CD4-positive, alpha-beta T cell treated with Interleukin-4 for 4 hours (primary cell): ENCODE measurements around the gene PARVB.

Source experiments
- DNase-seq: peaks from one replicate; pipeline ENCODE4 v3.0.0-alpha.2; 2020

The PARVB gene

DNA sequence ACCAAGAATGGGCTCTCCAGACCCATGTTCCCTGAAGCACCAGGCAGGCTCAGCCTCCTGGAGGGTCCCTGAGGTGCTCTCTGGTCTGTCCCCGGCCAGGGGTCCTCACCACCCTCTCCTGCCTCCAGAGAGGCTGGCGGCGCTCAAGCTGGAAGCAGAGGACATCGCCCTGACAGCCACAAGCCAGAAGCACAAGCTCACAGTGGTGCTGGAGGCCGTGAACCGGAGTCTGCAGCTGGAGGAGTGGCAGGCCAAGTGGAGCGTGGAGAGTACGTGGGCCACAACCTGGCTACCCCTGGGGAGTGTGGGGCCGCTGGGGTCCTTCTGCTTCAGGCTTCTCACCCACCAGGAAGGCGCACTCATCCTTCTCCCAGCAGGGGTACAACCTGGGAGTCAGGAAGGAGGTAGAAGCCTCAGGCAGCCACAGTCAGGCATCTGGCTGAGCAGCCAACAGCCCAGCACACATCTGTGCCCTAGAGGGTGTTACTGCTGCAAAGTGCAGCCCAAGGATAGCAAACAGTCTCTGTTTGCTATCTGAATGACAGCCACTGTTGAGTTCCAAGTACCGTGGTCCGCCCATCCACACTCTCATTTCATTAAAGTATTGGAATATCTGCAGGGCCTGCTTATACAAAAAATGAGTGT is 165.0 kb downstream of the PARVB start:
- no peak for DNase-seq

DNA sequence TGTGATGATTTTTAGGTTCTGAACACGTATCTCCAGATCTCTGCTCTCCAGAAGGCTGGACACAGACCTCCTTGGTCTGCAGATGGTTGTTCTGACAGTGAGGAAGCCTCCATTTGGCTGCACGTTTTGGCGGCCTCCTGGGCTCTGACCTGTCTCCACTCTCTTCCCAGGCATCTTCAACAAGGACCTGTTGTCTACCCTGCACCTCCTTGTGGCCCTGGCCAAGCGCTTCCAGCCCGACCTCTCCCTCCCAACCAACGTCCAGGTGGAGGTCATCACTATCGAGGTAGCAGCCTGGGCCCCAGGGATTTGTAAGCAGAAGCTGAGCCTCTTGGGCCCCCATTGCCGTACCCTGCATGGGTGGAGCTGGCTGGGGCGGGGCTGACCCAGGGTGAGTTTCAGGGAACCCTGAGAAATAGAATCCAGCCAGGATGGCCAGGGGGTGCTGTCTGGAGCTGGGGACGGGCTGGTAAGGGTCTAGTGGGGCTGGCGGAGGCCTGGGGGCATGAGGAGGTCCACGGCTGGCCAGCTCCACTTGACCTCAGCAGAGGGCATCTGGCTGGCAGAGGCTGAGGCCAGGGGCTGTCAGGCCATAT is 166.4 kb downstream of the PARVB start:
- DNase-seq: no peak

DNA sequence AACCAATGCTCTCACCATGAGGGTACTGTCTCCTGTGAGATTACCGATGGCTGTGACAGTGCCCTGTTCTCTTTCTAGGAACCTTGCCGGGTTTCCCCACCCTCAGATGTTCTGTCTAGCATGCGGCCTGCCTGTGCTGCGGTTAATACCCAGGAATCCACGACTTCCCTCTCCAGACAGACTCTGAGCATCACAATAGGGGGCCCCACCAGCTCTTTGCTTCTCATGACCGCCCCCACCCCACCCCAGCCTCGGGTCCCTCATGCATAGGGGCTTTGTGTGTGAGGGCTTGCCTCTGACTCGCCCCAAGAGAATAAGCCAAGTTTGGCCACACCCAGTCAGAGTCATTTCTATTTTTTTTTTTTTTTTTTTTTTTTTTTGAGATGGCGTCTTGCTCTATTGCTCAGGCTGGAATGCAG is 166.9 kb downstream of the PARVB start:
- peak; percentile 70 for DNase-seq

DNA sequence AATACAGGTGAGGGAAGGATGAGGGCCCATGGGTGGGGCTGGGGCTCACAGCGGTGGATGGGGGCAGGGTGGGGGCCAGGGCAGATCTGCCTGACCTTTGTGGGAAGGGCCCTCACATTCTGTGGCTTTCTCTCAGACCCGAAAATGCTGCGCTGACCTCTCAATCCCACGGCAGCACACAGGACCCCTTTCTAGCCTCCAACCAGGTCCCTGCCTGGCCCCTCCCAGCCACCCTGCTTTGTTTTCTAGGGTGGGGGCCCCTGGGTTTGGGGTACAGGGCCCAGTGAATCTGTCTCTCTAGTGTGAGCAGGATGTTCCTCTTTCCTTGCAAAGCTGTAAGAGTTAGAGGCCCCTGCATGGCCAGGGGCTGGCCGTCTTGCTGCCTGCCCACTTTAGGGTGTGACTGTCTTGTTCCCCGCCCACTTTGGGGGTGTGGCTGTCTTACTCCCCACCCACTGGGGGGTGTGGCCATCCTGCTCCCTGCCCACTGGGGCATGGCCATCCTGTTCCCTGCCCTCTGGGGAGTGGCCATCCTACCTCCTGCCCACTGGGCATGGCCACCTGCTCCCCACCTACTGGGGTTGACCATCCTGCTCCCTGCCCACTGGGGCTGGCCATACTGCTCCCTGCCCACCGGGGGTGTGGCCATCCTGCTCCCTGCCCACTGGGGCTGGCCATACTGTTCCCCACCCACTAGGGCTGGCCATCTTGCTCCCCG is 168.2 kb downstream of the PARVB start:
- DNase-seq: no peak

DNA sequence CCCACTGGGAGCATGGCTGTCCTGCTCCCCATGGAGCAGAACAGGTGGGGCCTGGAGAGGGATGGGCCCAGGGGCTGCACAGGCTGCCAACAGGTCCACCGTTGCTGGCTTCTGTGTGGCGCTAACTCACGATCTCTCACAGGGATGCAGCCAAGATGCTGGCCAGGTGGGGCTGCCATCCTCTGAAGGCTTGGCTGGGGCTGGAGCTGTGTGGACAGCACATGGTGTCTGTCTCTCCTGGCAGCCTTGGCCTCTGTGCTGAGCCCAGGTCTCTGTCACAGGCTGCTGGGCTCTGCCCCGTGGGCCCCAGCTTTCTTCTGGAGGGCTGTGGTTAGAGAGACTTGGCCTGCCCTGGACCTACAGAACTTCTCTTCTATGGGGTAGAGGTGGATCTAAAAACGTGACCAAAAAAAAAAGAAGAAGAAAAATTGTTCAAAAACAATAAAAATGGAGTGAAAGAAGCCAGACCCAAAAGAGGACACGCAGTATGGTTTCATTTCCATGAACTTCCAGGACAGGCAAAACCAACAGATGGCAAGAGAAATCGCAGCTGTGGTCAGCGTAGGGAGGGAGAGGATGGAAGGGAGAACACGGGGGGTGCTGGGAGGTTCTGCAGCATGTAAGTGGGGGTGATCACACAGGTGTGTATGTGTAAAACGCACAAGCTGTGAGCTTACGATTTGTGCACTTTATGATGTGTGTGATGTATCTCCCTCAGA is 168.9 kb downstream of the PARVB start:
- no peak for DNase-seq

DNA sequence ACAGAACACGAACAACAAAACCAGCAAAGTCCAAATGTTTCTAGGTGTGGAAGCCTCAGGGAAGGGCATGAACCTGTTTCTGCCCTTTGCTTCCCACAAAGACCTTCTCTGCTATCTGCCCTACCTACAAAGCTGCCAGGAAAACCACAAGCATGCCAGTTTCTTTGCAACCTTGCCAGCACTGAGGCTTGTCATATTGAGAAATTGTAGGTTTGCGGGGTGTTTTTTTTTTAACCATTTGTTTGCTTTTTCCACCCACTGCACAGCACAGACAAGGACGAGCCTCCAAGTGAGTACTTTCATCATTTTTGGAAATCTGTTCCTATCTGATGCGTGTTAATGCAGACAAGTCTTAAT is 169.4 kb downstream of the PARVB start:
- no peak for DNase-seq

DNA sequence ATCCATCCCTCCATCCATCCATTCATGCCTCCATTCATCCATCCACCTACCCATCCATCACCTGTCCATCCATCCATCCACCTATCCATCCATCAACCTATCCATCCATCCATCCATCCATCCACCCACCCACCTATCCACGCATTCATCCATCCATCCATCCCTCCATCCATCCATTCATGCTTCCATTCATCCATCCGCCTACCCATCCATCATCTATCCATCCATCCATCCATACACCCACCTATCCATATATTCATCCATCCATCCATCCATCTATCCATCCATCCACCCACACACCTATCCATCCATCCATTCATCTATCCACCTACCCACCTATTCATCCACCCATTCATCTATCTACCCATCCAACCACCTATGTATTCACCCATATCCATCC is 170.5 kb downstream of the PARVB start:
- DNase-seq: no peak

DNA sequence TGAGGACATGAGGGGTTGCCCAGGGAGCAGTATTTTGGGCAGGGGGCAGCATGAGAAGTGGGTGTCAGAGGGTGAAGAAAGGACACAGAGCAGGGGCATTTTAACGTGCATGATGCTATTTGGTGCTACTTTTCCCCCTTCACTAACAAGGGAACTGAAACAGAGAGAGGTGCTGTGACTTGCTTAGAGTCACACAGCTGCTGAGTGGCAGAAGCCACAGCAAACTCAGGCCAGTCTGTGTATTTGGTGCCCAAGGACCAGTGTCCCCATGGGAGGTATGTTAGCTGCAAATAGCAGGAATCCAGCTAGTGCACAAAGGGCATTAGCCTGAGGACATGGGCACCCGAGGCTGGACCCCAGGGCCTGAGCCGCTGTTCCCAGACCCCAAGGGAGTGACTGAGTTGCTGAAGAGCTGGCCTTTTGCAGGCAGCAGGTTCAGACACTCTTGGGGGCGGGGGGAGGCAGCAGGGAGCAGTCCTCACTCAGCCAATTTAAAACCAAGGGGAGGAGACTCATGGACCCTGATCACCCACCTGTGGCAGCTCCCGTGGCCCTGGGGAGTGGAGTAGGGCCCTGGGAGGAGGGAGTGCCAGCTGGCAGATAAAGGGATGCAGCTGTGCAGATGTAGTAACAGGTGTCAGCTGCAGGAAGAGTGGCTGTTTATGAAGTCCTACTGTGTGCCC is 171.2 kb downstream of the PARVB start:
- no peak for DNase-seq

DNA sequence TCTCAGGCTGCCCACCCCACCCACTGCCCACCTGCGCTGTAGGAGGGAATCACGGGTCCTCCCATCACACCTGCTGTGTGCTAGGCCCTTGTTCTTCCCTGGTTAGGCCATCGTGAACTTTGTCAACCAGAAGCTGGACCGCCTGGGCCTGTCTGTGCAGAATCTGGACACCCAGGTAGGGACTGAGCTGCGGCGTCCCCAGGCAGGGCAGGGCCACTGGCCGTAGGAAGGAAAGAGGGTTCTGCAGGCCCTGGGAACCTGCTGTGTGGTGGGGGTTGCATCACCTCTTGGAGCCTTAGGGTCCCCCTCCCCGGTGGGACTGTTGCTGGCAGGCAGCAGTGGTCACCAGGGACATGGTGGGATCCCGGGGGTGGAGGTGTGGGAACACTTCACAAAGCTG is 172.1 kb downstream of the PARVB start:
- DNase-seq: no peak

DNA sequence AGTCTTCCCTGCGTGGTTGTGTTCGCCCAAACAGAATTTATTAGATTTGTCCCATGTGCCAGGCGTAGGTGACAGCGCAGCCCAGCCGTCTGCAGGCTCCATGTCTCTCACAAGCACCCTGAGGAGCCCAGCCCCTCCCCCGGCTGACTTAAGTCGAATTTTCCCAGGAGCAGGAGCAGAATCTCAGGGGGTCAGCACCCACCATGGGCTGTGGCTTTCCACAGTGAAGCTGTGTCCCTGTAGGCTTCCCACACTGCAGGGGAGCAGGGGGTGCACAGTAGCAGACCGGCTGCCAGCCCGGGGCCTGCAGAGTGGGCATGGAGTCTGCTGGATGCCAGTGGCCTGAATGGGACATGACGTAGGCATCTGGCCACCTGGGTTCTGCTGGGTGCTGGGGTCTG is 172.6 kb downstream of the PARVB start:
- DNase-seq: no peak

DNA sequence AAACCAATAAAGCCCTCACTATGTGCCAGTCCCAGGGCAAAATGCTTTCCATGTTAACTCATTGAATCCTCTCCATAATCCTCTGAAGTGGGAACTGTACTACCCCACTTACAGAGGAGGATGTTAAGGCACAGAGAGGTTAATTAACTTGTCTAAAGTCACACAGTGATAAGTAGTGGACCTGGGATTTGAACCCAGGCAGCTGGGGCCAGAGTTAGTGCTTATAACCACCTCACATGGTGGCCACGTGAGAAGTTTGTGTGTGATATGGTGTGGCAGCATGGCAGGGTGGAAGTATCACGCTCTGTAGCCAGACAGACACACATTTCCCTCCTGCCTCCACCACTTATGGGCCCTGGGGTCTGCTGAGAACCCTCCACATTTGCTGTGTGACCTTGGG is 173.2 kb downstream of the PARVB start:
- no peak for DNase-seq

DNA sequence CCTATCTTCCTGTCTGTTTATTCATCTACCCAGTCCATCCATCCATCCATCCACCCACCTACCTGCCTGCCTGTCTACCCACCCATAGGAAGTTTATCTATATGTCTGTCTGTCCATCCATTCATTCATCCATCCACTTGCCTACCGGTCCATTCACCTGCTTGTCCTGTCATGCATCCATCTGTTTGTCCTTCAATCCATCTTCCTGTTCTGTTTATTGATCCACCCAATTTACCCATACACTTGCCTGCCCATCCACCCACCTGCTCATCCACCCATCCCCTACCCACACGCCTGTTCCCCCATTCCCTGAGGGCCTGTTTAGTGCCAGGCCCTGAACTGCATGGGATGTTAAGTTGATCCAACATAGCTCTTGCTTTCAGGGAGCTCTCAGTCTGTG is 175.1 kb downstream of the PARVB start:
- no peak for DNase-seq

DNA sequence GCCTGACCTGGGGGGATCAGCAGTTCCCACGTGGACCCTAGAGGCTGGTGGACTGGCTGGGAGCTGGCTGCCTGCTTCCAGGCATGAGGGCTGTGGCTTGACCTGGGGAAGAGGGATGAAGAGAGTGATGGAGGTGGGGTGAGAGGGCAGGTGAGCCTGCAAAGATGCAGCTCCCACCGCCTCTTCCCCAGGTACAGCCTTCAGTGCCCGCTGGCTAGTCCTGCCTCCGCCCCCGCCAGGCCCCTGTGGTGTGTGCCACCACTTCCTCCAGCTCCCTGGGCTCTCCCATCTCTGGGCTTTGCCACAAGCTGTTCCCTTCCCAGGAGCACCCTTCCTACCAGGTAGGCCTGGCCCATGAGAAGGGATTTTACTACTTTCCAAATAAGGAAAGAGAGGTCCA is 175.8 kb downstream of the PARVB start:
- no peak for DNase-seq

DNA sequence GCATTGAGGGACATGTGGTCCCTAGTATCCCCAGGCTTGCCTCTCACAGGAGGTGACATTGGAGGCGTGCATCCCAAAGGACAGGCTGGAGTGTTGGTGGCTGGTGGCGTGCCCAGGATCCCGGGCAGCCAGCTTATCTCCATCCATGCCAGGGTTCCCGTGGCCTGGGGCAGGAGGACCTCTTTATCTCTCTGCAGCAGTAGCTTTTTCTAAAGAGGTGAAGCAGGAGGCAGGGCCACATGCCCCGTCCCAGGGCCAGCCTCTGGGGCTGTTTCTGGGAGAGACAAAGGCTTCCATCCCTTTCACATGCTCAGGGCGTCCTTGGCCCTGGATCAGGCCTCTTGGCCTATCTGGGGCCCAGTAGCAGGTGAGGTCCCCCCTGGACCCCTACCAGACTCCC is 176.3 kb downstream of the PARVB start:
- DNase-seq: no peak

DNA sequence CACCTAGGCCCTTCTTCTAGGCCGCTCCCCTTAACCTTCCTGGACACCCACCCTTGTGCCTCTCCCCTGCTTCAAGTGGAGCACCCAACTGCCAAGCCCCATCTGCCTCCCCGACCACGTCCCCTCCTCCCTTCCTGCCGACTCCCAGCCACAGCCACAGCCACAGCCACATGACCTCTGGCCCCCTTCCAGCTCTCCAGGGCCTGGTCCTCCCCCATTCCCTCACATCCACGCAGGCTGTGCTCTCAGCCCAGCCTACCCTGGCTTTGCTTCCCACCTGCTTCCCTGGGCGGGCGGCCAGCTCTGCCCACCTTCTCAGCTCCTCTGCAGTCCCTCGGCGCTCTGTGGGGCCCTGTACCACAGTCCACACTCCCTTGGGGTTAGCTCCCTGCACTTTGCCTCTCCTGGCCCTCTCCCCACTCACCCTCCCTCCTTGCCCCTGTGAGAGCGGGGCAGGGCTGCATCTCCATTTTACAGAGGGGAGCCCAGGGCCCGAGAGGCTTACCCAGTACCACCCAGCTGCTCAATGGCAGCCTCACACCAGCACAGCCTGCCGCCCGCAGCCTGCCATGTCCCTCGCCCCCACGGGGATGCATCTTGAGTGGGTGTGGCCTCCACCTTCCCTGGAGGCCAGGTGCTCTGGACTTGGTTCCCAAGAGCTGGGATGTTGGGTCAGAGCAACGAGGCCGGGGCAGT is 176.9 kb downstream of the PARVB start:
- DNase-seq: no peak

DNA sequence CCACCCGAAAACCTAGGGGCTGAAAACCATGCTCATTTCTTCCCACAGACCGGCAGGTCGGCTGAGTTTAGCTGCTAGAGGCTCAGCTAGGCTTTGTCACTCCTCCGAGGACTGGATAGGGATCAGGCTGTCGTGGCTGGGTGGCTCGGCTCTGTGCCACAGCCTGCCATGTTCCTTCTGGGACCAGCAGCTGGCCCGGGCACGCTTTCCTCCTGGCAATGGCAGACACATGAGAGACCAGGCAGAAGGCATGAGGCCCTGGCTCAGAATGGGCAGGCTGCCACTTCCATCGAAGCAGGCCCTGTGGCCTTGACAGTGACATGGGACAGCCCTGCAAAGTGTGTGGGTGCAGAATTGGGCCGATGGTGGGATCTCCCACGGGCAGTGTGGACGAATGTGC is 177.6 kb downstream of the PARVB start:
- DNase-seq: no peak

DNA sequence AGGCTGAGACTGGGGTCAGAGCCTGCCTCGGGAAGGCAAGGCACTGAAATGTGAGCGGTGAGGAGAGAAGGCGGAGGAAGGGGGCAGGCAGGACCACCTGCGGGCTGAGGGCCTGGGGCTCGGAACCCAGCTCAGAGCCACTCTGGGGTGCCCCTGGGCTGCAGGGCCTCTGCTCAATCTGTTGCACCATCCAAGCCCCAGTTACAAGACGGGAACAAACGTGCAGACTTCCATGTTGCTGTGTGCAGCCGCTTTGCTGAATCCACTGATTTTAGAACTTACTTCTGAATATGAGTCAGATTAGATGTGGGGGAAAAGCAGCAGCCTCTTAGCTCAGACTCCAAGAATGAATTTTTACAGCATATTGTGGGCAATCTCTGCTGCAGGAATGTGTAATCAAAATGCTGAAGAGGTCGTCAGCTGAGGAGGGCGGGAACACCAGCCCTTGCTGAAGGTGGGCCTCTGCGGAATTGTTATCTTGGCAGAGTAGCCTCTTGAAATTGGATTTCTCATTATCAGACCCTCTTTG is 178.2 kb downstream of the PARVB start:
- no peak for DNase-seq

DNA sequence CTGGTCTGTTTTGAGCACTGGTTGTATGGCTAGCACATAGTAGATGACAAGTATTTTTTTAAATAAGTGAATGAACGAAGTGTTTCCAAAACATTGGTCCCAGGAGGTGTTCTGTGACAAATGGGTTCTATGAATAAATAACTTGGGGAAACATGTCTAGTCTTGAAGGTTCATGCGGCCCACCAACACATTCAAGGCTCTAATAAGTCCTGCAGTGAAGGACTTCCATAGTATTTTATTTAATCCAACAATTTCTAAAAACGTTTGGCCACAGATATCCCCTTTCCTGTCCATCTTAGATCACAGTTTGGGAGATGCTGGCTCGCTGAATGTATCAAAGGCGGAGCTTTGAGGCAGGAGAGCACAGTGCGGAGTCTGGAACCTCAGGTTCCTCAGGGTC is 179.1 kb downstream of the PARVB start:
- DNase-seq: no peak

DNA sequence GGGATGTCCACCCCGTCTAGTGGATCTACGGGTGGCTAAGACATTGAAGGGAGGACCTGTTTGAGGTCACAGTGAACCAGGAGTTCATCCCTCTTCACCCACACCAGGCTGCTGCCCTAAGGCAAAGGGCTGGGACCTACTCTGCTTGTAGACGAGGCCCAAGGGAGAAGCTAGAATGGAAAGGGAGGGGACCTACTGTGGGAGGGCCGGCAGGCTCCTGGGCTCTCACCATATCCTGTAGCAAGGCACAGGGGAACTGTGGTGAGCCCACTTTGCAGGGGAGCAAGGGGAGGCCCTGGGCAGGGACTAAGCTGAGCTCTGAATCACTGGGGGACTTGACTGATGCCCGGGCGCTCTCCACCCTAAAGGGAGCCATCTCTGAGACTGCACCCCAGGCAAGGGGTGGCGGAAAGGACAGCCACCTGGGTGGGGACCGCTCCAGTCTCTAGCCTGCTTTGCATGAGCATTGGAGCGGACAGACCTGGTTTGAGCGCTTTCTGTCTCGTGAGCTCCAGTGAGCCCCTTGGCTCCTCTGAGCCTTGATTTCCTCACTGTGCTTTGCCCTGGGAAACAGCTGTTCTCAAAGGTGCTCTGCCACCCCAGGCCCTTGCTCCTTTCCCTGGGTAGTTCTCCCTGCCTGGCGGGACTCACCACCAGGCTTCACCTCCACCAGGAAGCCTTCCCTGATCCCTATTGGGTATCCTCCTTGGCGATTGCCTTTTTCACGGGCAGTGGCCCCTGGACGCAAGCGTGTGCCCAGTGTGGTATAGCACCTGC is 180.8 kb downstream of the PARVB start:
- no peak for DNase-seq

DNA sequence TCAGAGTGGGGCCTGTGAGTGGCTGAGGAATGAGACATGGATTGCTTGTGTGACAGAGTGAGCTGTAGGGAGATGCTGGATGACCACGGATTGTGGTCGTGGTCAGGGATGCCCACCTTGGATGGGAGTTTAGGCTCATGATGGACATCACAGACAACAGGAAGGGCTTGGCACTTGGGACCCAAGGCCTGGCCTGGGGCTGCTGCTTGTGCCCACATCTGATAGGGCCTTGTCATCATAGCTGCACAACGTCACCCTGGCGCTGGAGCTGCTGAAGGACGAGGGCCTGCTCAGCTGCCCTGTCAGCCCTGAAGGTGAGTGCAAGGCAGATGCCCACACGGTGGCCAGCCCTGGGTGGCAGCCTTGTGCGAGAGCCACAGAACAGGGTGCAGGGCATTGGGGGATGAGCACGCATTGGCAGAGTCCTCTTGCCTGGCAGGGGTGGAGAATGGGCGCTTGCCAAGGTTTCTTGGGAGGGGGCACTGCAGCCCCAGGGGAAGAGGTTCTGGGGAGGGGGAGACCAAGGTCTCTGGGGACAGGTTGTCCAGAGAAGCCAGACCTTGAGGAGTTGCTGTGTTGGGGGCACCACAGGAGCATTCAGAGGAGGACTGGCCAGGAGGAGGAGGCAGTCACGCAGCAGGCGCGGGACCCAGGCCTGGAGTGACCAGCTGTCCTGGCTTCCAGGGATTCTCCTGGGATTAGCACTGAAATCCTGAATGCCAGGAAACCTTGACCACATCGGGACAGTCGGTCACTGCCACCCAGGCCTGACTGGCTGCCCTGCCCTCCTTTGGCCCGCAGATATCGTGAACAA is 181.6 kb downstream of the PARVB start:
- DNase-seq: no peak

DNA sequence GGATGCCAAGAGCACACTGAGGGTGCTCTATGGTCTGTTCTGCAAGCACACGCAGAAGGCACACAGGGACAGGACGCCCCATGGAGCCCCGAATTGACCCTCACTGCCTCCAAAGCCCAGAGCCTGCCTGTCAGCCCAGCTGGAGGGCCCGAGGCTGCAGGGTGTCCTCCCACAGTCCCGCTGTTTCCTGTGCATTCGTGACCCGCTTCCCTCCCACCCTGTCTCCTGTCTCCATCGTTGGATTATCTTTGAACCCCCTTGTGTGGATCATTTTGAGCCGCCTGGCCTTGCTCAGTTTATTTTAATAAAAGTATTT is 182.2 kb downstream of the PARVB start:
- DNase-seq: no peak
